ENCODE measurements around the gene ZNF669.
A peak's percentile ranks its signal among the peaks of the same experiment; 100 is the strongest.
"Not testable (repeated sequence)": the region's sequence is repeated elsewhere in the genome, so short reads cannot be mapped to it uniquely, and the experiment has no call there.

Gene ZNF669

DNA sequence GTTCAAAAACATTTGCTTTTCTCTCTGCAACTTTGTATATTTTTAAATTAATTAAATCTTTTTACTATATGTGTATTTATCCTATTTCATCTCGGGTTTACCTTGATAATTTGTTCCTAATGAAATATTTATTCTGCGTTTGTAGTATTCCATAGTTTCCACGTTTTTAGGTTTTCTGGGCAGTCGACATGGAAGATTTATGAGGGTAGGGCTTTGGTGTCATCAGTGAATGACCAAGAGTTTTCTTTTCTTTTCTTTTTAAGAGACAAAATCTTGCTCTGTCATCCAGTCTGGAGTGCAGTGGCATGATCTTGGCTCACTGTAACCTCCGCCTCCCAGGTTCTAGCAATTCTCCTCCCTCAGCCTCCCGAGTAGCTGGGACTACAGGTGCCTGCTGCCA is 17.2 kb upstream of the ZNF669 start:
- no peak overlapping the region for H3K27ac ChIP-seq (ENCODE audit: insufficient read depth, low read depth, low read length, poor library complexity, severe bottlenecking)
- no peaks in the 10 kb centered on the region for H3K4me1 ChIP-seq (ENCODE audit: control insufficient read depth, insufficient read depth, low read length)
- H3K27me3 ChIP-seq (ENCODE audit: control insufficient read depth, insufficient read depth, low read length, poor library complexity, severe bottlenecking): no peaks in the 10 kb centered on the region
- H3K4me3 ChIP-seq (ENCODE audit: insufficient read depth, low read depth, low read length): no peak overlapping the region
- H3K9me3 ChIP-seq (ENCODE audit: control insufficient read depth, low read length): no peaks in the 10 kb centered on the region
- H3K36me3 ChIP-seq (ENCODE audit: control insufficient read depth, insufficient read depth, low read length): no peaks in the 10 kb centered on the region
- WGBS, 2 experiments: 85 to 88% methylated on average over 6 of the region's 6 CpGs

DNA sequence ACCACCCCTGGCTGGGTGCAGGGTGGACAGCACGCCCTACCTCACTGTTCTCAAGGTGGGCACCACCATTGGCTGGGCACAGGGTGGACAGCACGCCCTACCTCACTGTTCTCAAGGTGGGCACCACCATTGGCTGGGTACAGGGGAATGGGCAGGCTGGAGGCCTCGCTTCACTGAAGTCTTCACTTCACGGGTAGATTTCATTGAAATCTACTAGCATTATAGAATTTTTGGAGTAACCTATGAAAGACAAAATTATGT is 16.2 kb upstream of the ZNF669 start:
- H3K4me3 ChIP-seq (ENCODE audit: insufficient read depth, low read depth, low read length); H3K27me3 ChIP-seq (ENCODE audit: control insufficient read depth, insufficient read depth, low read length, poor library complexity, severe bottlenecking); H3K9me3 ChIP-seq (ENCODE audit: control insufficient read depth, low read length); H3K4me1 ChIP-seq (ENCODE audit: control insufficient read depth, insufficient read depth, low read length); H3K27ac ChIP-seq (ENCODE audit: insufficient read depth, low read depth, low read length, poor library complexity, severe bottlenecking); H3K36me3 ChIP-seq (ENCODE audit: control insufficient read depth, insufficient read depth, low read length): not testable (repeated sequence)
- WGBS, 2 experiments: 83 to 85% methylated on average over 4 of the region's 4 CpGs

DNA sequence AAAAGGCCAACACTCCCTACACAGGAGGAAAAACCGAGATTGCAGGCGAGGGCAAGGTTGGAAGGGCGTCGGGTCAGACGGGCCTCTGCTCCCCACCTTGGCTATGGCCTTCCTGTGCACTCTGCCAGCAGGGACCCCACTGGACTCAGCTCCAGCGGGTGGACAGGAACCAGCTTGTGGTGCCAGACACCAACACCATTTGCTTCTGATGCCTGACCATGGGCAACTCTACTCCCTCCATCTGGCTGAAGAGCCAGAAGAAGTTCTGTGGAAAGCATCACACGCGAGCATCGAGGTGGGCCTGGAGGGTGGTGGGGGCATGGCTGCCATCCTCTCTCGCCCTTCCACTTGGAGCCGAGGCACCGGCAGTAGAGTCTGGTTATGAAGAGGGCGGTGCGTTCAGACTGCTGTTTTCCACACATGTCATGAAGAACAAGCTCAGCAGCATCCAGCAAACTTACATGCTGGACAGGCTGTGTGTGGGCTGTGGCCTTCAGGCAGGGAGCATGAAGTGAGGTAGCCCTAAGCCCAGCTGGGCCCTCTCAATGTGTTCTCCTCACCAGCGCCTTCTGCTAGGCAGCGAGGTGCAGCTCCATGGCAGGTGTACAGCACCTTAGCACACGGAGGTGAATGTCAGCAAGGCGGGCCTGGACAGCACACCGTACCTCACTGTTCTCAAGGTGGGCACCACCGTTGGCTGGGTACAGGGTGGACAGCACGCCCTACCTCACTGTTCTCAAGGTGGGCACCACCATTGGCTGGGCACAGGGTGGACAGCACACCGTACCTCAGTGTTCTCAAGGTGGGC is 15.6 kb upstream of the ZNF669 start:
- H3K4me3 ChIP-seq (ENCODE audit: insufficient read depth, low read depth, low read length): no peak overlapping the region
- H3K4me1 ChIP-seq (ENCODE audit: control insufficient read depth, insufficient read depth, low read length): no peaks in the 10 kb centered on the region
- H3K9me3 ChIP-seq (ENCODE audit: control insufficient read depth, low read length): no peaks in the 10 kb centered on the region
- no peaks in the 10 kb centered on the region for H3K27me3 ChIP-seq (ENCODE audit: control insufficient read depth, insufficient read depth, low read length, poor library complexity, severe bottlenecking)
- 94% methylated on average over 22 of the region's 22 CpGs for WGBS, 2 experiments
- no peak overlapping the region for H3K27ac ChIP-seq (ENCODE audit: insufficient read depth, low read depth, low read length, poor library complexity, severe bottlenecking)
- no peaks in the 10 kb centered on the region for H3K36me3 ChIP-seq (ENCODE audit: control insufficient read depth, insufficient read depth, low read length)

DNA sequence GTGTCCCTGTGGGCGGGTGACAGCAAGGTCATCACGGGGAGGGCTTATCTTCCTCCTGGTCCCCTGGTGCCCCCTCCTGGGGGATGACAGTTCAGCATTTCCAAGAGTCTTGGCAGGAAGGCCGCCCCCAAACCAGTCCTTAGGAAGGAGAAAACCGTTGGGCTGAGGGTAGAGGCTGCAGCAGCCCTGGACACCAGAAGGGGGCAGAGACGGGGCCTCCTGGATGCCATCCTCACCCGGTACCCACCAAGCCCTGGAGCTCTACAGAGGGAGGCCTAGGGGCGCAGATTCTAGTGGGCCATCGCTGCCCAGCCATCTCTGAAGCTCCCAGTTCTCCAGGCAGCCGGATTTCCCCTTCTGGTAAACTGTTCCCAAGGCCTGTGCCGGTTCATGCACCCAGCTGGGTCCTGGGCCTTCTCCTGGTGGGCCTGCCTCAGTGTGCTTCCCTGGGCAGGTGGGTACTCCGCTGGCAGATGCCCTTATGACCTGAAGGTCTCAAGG is 14.8 kb upstream of the ZNF669 start:
- Histone ChIP-seq H3K4me3 (ENCODE audit: insufficient read depth, low read depth, low read length) (no peak overlapping the region), H3K27me3 (ENCODE audit: control insufficient read depth, insufficient read depth, low read length, poor library complexity, severe bottlenecking) (no peaks in the 10 kb centered on the region), H3K27ac (ENCODE audit: insufficient read depth, low read depth, low read length, poor library complexity, severe bottlenecking) (no peak overlapping the region), H3K4me1 (ENCODE audit: control insufficient read depth, insufficient read depth, low read length) (no peaks in the 10 kb centered on the region), H3K36me3 (ENCODE audit: control insufficient read depth, insufficient read depth, low read length) (no peaks in the 10 kb centered on the region), H3K9me3 (ENCODE audit: control insufficient read depth, low read length) (no peaks in the 10 kb centered on the region)
- 66 to 68% methylated on average over 11 of the region's 11 CpGs for WGBS, 2 experiments

DNA sequence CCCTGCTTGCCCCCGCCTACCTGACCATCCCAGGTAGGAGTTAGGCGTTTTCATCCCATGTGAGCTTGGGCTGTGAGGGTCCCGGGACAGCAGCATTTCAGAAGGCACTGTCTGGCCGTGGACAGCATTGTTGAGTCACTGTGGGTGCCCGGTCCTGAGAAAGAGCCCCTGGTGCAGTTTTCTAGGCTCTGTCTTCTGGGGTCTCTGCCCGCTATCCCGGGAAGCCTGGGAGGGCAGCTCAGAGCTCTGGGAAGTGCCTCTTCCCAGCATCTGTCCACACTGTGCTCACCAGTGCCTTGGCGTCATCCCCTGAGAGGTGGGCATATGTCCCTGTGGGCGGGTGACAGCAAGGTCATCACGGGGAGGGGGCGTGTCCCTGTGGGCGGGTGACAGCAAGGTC is 11.4 kb upstream of the ZNF669 start:
- Histone ChIP-seq H3K27me3 (ENCODE audit: control insufficient read depth, insufficient read depth, low read length, poor library complexity, severe bottlenecking) (peaks cover 25% of the 10 kb centered on the region), H3K4me1 (ENCODE audit: control insufficient read depth, insufficient read depth, low read length) (no peaks in the 10 kb centered on the region), H3K36me3 (ENCODE audit: control insufficient read depth, insufficient read depth, low read length) (no peaks in the 10 kb centered on the region), H3K9me3 (ENCODE audit: control insufficient read depth, low read length) (no peaks in the 10 kb centered on the region), H3K4me3 (ENCODE audit: insufficient read depth, low read depth, low read length) (no peak overlapping the region), H3K27ac (ENCODE audit: insufficient read depth, low read depth, low read length, poor library complexity, severe bottlenecking) (no peak overlapping the region)
- WGBS, 2 experiments: 79 to 86% methylated on average over 8 to 11 of the region's 12 CpGs

DNA sequence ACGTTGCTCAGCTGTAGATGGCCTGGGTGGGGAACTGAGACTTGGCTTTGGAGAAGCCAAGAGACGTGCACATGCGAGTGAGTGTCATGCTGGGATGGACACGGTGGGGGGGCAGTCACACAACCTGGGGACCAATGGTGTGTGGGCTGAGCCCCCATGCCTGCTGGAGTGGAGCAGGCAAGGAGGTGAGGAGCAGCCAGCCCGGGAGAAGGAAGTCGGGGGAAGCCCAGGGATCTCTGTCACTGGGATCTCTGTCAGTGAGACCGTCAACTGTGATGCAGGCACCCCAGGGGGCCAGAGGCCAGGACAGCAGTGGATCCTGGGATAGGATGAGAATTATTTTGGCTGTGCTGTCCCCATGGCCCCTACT is 11.0 kb upstream of the ZNF669 start:
- no peaks in the 10 kb centered on the region for H3K36me3 ChIP-seq (ENCODE audit: control insufficient read depth, insufficient read depth, low read length)
- H3K9me3 ChIP-seq (ENCODE audit: control insufficient read depth, low read length): no peaks in the 10 kb centered on the region
- peaks cover 29% of the 10 kb centered on the region for H3K27me3 ChIP-seq (ENCODE audit: control insufficient read depth, insufficient read depth, low read length, poor library complexity, severe bottlenecking)
- H3K4me1 ChIP-seq (ENCODE audit: control insufficient read depth, insufficient read depth, low read length): no peaks in the 10 kb centered on the region
- H3K27ac ChIP-seq (ENCODE audit: insufficient read depth, low read depth, low read length, poor library complexity, severe bottlenecking): no peak overlapping the region
- WGBS, 2 experiments: 64 to 73% methylated on average over 7 of the region's 7 CpGs
- H3K4me3 ChIP-seq (ENCODE audit: insufficient read depth, low read depth, low read length): no peak overlapping the region

DNA sequence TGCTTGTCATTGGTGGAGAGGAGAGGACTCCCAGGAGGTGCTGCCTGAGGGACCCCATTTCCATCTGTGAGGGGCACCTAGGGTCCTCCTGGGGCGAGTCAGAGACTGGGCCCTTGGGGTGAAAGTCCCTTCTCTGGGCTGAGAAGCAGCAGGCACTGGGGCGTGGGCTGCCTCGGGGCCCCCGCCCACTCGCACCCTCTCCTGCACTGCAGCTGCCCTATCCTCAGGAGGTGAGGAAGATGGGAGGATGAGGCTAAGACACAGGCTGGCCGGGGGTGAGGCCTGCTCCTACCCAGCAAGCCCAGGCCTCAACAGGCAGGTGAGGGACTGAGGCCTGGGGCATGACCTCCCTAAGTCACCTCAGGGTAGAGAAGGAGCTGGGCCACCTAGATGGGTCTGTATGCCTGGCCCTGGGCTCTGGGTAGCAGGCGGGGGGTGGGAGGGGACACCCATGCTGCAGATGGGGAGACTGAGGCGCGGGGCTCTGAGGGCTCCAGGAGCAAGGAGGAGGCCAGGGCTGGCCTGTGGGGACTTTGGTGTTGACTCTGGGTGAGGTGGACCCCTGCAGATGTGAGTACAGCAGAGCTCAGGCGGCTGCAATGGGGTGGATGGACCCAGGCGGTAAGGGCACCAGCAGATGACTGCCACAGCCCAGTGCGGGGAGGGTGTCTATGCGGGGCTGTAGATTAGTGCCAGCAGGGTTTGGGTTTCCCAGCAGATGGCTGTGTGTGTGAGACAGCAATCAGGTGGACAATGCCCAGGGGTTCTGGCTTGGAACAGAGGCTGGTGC is 10.4 kb upstream of the ZNF669 start:
- 89 to 92% methylated on average over 13 of the region's 13 CpGs for WGBS, 2 experiments
- H3K9me3 ChIP-seq (ENCODE audit: control insufficient read depth, low read length): no peaks in the 10 kb centered on the region
- H3K4me3 ChIP-seq (ENCODE audit: insufficient read depth, low read depth, low read length): no peak overlapping the region

DNA sequence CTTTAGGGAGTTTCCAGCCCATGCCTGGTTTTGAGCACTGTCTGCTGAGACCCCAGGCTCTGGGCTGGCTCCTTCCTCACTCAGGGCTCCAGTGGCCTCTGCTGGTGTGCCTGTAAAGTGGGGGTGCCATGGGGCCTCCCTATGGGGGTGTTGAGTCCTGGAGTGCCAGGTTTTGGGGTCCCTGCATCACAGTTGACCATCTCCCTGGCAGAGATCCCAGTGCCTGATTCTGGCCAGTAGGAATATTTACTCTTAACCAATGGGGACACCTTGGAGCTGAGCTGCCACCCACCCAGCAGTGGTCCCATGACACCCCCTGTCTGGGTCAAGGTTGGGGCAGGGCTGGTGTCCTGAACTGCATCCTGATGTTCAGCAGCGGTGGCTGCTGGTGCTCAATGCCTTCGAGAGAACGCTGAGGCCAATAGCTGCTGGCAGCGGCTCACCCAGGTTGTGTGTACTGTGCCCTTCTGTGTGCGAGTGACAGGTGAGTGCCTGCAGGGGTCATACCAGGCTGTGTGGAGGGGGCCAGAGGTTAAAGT is 9.6 kb upstream of the ZNF669 start:
- Histone ChIP-seq H3K4me1 (ENCODE audit: control insufficient read depth, insufficient read depth, low read length) (no peaks in the 10 kb centered on the region), H3K27ac (ENCODE audit: insufficient read depth, low read depth, low read length, poor library complexity, severe bottlenecking) (no peak overlapping the region), H3K27me3 (ENCODE audit: control insufficient read depth, insufficient read depth, low read length, poor library complexity, severe bottlenecking) (peaks cover 35% of the 10 kb centered on the region), H3K4me3 (ENCODE audit: insufficient read depth, low read depth, low read length) (no peak overlapping the region), H3K36me3 (ENCODE audit: control insufficient read depth, insufficient read depth, low read length) (no peaks in the 10 kb centered on the region), H3K9me3 (ENCODE audit: control insufficient read depth, low read length) (no peaks in the 10 kb centered on the region)
- WGBS, 2 experiments: 87 to 90% methylated on average over 5 of the region's 5 CpGs

More for the DNA sequence above, 10.4 kb upstream of the ZNF669 start:
- peaks cover 35% of the 10 kb centered on the region for H3K27me3 ChIP-seq (ENCODE audit: control insufficient read depth, insufficient read depth, low read length, poor library complexity, severe bottlenecking)
- no peaks in the 10 kb centered on the region for H3K36me3 ChIP-seq (ENCODE audit: control insufficient read depth, insufficient read depth, low read length)
- no peaks in the 10 kb centered on the region for H3K4me1 ChIP-seq (ENCODE audit: control insufficient read depth, insufficient read depth, low read length)
- H3K27ac ChIP-seq (ENCODE audit: insufficient read depth, low read depth, low read length, poor library complexity, severe bottlenecking): no peak overlapping the region

DNA sequence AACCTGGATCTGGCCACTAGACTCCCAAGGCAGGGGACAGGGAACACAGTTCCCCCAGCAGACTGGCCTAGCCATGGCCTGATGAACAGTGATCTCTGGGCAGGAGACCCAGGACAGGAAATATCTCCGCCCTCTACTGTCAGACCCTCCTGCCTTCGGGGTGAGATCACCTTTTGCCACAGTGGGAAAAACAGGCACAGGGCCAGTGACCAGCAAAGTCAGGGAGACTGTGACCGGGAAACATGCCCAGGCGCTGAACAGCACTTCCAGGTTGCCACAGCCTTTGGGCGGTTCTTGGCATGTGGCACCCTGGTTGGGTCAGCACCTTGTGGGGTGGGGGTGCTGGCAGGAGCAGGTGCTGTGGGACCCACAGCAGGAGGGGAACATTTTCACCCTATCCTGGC is 8.9 kb upstream of the ZNF669 start:
- H3K9me3 ChIP-seq (ENCODE audit: control insufficient read depth, low read length): no peaks in the 10 kb centered on the region
- H3K36me3 ChIP-seq (ENCODE audit: control insufficient read depth, insufficient read depth, low read length): no peaks in the 10 kb centered on the region
- H3K4me1 ChIP-seq (ENCODE audit: control insufficient read depth, insufficient read depth, low read length): no peaks in the 10 kb centered on the region
- no peak overlapping the region for H3K27ac ChIP-seq (ENCODE audit: insufficient read depth, low read depth, low read length, poor library complexity, severe bottlenecking)
- no peak overlapping the region for H3K4me3 ChIP-seq (ENCODE audit: insufficient read depth, low read depth, low read length)
- H3K27me3 ChIP-seq (ENCODE audit: control insufficient read depth, insufficient read depth, low read length, poor library complexity, severe bottlenecking): peaks cover 35% of the 10 kb centered on the region
- WGBS, 2 experiments: 82 to 86% methylated on average over 5 of the region's 5 CpGs

DNA sequence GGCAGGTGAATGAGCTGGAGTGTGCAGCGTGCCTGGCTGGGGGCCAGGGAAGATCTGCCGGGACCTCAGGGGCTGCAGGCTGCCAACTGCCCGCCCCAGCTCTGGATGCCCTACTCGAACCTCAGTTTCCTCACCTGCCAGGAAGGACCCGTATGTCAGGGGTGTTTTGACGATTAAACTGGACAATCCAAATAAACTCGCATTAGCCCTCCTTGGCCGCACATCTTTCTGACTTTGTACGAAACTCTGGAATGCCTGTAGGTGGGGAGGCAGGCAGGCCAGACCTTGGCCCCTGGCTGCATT is 8.3 kb upstream of the ZNF669 start:
- H3K27ac ChIP-seq (ENCODE audit: insufficient read depth, low read depth, low read length, poor library complexity, severe bottlenecking): no peak overlapping the region
- WGBS, 2 experiments: 60 to 68% methylated on average over 9 of the region's 9 CpGs
- peaks cover 35% of the 10 kb centered on the region for H3K27me3 ChIP-seq (ENCODE audit: control insufficient read depth, insufficient read depth, low read length, poor library complexity, severe bottlenecking)
- peak overlapping the region; percentile 65 for H3K4me3 ChIP-seq (ENCODE audit: insufficient read depth, low read depth, low read length)
- no peaks in the 10 kb centered on the region for H3K36me3 ChIP-seq (ENCODE audit: control insufficient read depth, insufficient read depth, low read length)
- no peaks in the 10 kb centered on the region for H3K4me1 ChIP-seq (ENCODE audit: control insufficient read depth, insufficient read depth, low read length)
- no peaks in the 10 kb centered on the region for H3K9me3 ChIP-seq (ENCODE audit: control insufficient read depth, low read length)
